AG09309 (cell line): Measurements from ENCODE around the gene FMN2.
A peak's percentile ranks its signal among the peaks of the same experiment; 100 is the strongest.
"Not testable (repeated sequence)": the region's sequence is repeated elsewhere in the genome, so short reads cannot be mapped to it uniquely, and the experiment has no call there.

Source experiments
- DNase-seq: peaks from one replicate; pipeline ENCODE4 v3.0.0-alpha.2; 2010; ENCODE audit warnings: low read depth
- H3K4me3 ChIP-seq: 2 replicates; pipeline ENCODE4 v1.5.1; 2011; ENCODE audit warnings: mild to moderate bottlenecking, low read depth, low read length, moderate library complexity; ENCODE audit not compliant: control insufficient read depth
- CTCF ChIP-seq: IDR thresholded peaks from 2 replicates; pipeline ENCODE4 v1.5.1; 2011; ENCODE audit warnings: mild to moderate bottlenecking, low read depth, low read length, inconsistent platforms; ENCODE audit not compliant: insufficient read depth, control insufficient read depth; ENCODE audit errors: missing control alignments

The FMN2 gene

GRCh38 chr1:240178366-240178765 is 86.7 kb downstream of the FMN2 start:
- TF ChIP-seq CTCF = no peak
- no peak overlapping the region for H3K4me3 ChIP-seq
- no peak for DNase-seq

- H3K4me3 ChIP-seq, DNase-seq: not testable (repeated sequence)
Observed at GRCh38 chr1:240184682-240185081, 93.0 kb downstream of the FMN2 start.

- no peak for TF ChIP-seq CTCF
- H3K4me3 ChIP-seq = no peak overlapping the region
- DNase-seq = no peak
Observed at GRCh38 chr1:240188139-240188538, 96.5 kb downstream of the FMN2 start.

- TF ChIP-seq CTCF = peak; percentile 68
- no peak overlapping the region for H3K4me3 ChIP-seq
- DNase-seq = no peak
Observed at GRCh38 chr1:240189386-240189989, 97.8 kb downstream of the FMN2 start.

GRCh38 chr1:240190881-240191401 is 99.3 kb downstream of the FMN2 start:
- peak; percentile 97 for DNase-seq
- TF ChIP-seq CTCF = peak; percentile 65
- no peak overlapping the region for H3K4me3 ChIP-seq

GRCh38 chr1:240192851-240193250 is 101.2 kb downstream of the FMN2 start:
- no peak for TF ChIP-seq CTCF
- no peak for DNase-seq
- H3K4me3 ChIP-seq = no peak overlapping the region

GRCh38 chr1:240193679-240194078 is 102.0 kb downstream of the FMN2 start:
- DNase-seq = no peak
- TF ChIP-seq CTCF = no peak
- H3K4me3 ChIP-seq = no peak overlapping the region
